Measurements from ENCODE around the gene ARHGEF1. TPM values are rescaled to one million over a fixed set of nuclear protein-coding genes. Genes with fewer than 3 reads are reported as not detected.

ARHGEF1 gene
- total RNA-seq, 1 donor from 2014 or later: 10.9 TPM

GRCh38 chr19:41918095-41918494, 35.1 kb downstream of the ARHGEF1 start:
- no peak overlapping the region for H3K27ac ChIP-seq
- H3K4me3 ChIP-seq: no peak overlapping the region
- H3F3A ChIP-seq (ENCODE audit: low read depth): peaks cover 19% of the 10 kb centered on the region
- Mint-ChIP-seq H3K4me3 (no peak overlapping the region), H3K36me3 (no peaks in the 10 kb centered on the region), H3K27ac (no peak overlapping the region), H3K27me3 (ENCODE audit: insufficient read depth, low read depth) (peaks cover 23% of the 10 kb centered on the region), H3K4me1 (peaks cover 7% of the 10 kb centered on the region), H3K9me3 (no peaks in the 10 kb centered on the region)
- H4K20me1 ChIP-seq (ENCODE audit: low read depth): peaks cover 16% of the 10 kb centered on the region
- no peak overlapping the region for H3K4me2 ChIP-seq
- peaks cover 100% of the 10 kb centered on the region for H3K27me3 ChIP-seq
- no peak overlapping the region for H3K9ac ChIP-seq
- no peaks in the 10 kb centered on the region for H3K9me3 ChIP-seq (ENCODE audit: low read depth)
- no peak overlapping the region for H2AFZ ChIP-seq (replicated peaks)
- H3K36me3 ChIP-seq: no peaks in the 10 kb centered on the region
- TF ChIP-seq EZH2 (IDR thresholded peaks at IDR 0.05) (no peak), EZH2phosphoT487 (IDR thresholded peaks at IDR 0.05) (no peak)
- TF ChIP-seq, protein P1, sequence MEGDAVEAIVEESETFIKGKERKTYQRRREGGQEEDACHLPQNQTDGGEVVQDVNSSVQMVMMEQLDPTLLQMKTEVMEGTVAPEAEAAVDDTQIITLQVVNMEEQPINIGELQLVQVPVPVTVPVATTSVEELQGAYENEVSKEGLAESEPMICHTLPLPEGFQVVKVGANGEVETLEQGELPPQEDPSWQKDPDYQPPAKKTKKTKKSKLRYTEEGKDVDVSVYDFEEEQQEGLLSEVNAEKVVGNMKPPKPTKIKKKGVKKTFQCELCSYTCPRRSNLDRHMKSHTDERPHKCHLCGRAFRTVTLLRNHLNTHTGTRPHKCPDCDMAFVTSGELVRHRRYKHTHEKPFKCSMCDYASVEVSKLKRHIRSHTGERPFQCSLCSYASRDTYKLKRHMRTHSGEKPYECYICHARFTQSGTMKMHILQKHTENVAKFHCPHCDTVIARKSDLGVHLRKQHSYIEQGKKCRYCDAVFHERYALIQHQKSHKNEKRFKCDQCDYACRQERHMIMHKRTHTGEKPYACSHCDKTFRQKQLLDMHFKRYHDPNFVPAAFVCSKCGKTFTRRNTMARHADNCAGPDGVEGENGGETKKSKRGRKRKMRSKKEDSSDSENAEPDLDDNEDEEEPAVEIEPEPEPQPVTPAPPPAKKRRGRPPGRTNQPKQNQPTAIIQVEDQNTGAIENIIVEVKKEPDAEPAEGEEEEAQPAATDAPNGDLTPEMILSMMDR (IDR thresholded peaks at IDR 0.05): no peak
- no peaks in the 10 kb centered on the region for H3K79me2 ChIP-seq (ENCODE audit: low read depth)
- no peak for DNase-seq (ENCODE audit: low spot score)
- H3K4me1 ChIP-seq: peaks cover under 1% of the 10 kb centered on the region

DNA sequence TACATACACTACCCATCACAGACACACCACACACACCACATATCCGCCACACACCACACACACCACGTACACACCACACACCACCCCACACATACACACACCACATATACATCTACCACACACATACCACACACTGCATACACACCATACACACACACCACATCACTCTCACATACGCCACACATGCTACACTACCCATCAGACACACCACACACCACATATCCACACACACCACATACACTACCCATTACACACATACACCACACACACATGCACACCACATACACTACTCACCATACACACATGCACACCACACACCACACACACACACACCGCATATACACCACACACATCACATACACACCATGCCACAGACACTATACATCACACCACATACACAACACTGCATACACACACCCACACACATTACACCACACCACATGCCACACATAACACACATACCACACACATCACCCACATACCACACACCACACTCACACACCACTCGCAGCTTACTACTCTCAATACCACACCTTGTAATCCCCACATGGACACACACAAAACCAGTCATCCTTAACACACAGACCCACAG, 35.8 kb downstream of the ARHGEF1 start:
- TF ChIP-seq EZH2 (IDR thresholded peaks at IDR 0.05): no peak
- TF ChIP-seq, protein P1 (IDR thresholded peaks at IDR 0.05): no peak
- TF ChIP-seq EZH2phosphoT487 (IDR thresholded peaks at IDR 0.05): no peak
- H3K4me1 Mint-ChIP-seq: peaks cover 7% of the 10 kb centered on the region
- H3K27me3 Mint-ChIP-seq (ENCODE audit: insufficient read depth, low read depth): peaks cover 25% of the 10 kb centered on the region
- Histone ChIP-seq H2AFZ (replicated peaks) (no peak overlapping the region), H3K79me2 (ENCODE audit: low read depth) (no peaks in the 10 kb centered on the region), H3K4me2 (no peak overlapping the region), H3F3A (ENCODE audit: low read depth) (peaks cover 19% of the 10 kb centered on the region), H3K9me3 (ENCODE audit: low read depth) (no peaks in the 10 kb centered on the region), H3K9ac (no peak overlapping the region), H3K4me3 (no peak overlapping the region), H3K27me3 (peaks cover 98% of the 10 kb centered on the region), H4K20me1 (ENCODE audit: low read depth) (peaks cover 11% of the 10 kb centered on the region), H3K36me3 (no peaks in the 10 kb centered on the region), H3K27ac (no peak overlapping the region), H3K4me1 (no peaks in the 10 kb centered on the region)
- peaks cover 2% of the 10 kb centered on the region for H3K9me3 Mint-ChIP-seq
- no peak for DNase-seq (ENCODE audit: low spot score)
- no peak overlapping the region for H3K4me3 Mint-ChIP-seq
- no peak overlapping the region for H3K27ac Mint-ChIP-seq
- no peaks in the 10 kb centered on the region for H3K36me3 Mint-ChIP-seq

DNA sequence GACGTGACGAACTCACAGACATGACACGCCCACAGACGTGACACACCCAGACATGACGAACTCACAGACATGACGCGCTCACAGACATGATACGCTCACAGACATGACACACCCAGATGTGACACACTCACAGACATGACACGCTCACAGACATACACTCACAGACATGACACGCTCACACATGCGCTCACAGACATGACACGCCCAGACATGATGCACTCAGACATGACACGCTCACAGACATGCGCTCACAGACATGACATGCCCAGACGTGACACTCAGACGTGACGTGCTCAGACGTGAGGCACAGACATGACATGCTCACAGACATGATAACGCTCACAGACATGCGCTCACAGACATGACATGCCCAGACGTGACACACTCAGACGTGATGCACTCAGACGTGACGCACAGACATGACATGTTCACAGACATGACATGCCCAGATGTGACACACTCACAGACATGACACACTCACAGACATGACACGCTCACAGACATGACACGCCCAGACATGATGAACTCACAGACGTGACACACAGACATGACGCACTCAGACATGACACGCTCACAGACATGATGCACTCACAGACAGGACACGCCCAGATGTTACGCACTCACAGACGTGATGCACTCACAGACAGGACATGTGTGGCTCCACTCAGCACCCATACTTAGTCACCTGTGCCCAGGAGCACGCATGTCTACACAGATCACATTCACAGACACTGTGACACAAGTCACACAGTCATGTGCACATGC, 37.1 kb downstream of the ARHGEF1 start:
- no peak for DNase-seq (ENCODE audit: low spot score)
- Histone ChIP-seq H3K9ac (no peak overlapping the region), H3K27me3 (peaks cover 98% of the 10 kb centered on the region), H3K27ac (no peak overlapping the region), H2AFZ (replicated peaks) (no peak overlapping the region), H3K79me2 (ENCODE audit: low read depth) (no peaks in the 10 kb centered on the region), H3K4me1 (no peaks in the 10 kb centered on the region), H3K4me2 (no peak overlapping the region), H3K36me3 (no peaks in the 10 kb centered on the region), H4K20me1 (ENCODE audit: low read depth) (peaks cover 7% of the 10 kb centered on the region), H3F3A (ENCODE audit: low read depth) (peaks cover 19% of the 10 kb centered on the region), H3K4me3 (no peak overlapping the region), H3K9me3 (ENCODE audit: low read depth) (no peaks in the 10 kb centered on the region)
- Mint-ChIP-seq H3K4me3 (no peak overlapping the region), H3K27me3 (ENCODE audit: insufficient read depth, low read depth) (peaks cover 15% of the 10 kb centered on the region), H3K27ac (no peak overlapping the region), H3K36me3 (no peaks in the 10 kb centered on the region), H3K4me1 (peaks cover 7% of the 10 kb centered on the region), H3K9me3 (peaks cover 2% of the 10 kb centered on the region)
- TF ChIP-seq EZH2 (IDR thresholded peaks at IDR 0.05) (no peak), EZH2phosphoT487 (IDR thresholded peaks at IDR 0.05) (no peak)
- TF ChIP-seq, protein P1 (IDR thresholded peaks at IDR 0.05): no peak

Data from neural progenitor cell (in vitro differentiated cells).